Stimulated activated naive CD4-positive, alpha-beta T cell treated with Interleukin-2 at 50 U/mL for 16 hours (primary cell): ENCODE data around the gene EEPD1.
A peak's percentile ranks its signal among the peaks of the same experiment; 100 is the strongest.

Source experiments
- DNase-seq: peaks from one replicate; lab custom pipeline; 2025; lab: John Stamatoyannopoulos, UW

The EEPD1 gene

DNA sequence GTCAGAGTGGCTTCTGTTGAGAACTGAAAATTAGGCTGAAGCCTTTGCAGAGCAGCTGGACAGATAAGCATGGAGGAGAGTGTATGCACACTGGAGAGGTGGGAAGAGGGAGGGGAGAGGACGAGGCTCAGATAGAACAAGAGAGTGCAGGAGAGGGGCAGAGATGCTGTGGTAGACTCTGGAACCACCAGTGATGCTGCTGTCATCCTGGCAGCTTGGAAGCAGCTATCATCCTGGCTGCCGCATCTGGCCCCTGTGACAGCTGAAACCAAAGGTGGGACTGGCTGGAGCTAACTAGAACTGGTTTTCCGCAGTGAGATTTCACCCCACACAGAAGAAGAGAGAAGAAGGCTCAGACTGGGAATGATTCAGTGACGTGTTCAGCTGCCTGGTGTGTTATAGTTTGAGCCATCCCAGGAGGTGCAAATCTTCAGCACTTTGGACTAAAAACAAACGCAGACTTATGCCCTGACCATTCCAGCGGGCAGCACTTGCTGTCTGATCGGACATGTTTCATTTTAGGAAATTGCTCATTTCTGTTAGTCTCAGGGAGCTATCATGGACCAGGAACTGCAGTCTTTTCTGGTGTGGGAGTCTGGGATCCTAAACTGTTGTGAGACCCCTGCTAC is 38.4 kb downstream of the EEPD1 start:
- DNase-seq = no peak

- DNase-seq = no peak
Observed at GRCh38 chr7:36192053-36192824, 39.2 kb downstream of the EEPD1 start.

DNA sequence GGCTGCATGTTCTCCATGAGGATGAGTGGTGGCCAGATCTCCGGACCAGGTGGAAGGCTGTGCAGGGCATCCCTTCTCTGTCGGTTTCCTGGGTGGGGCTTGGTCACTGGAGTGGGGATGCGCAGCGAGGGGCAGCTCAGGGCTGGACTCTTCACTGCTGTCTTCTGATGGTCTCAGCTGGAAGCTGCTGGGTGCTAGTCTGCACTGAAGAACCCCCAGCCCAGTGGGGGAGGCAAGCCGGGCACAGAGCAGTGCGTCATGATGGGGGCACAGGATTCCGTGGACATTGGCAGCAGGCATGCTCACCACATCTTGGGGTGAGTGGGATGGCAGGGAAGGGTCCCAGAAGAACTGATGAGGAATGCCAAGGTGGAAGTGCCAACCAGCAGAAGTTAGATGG is 39.8 kb downstream of the EEPD1 start:
- no peak for DNase-seq

GRCh38 chr7:36198854-36199266 is 45.8 kb downstream of the EEPD1 start:
- DNase-seq = no peak

GRCh38 chr7:36199329-36199728 is 46.3 kb downstream of the EEPD1 start:
- DNase-seq = no peak

DNA sequence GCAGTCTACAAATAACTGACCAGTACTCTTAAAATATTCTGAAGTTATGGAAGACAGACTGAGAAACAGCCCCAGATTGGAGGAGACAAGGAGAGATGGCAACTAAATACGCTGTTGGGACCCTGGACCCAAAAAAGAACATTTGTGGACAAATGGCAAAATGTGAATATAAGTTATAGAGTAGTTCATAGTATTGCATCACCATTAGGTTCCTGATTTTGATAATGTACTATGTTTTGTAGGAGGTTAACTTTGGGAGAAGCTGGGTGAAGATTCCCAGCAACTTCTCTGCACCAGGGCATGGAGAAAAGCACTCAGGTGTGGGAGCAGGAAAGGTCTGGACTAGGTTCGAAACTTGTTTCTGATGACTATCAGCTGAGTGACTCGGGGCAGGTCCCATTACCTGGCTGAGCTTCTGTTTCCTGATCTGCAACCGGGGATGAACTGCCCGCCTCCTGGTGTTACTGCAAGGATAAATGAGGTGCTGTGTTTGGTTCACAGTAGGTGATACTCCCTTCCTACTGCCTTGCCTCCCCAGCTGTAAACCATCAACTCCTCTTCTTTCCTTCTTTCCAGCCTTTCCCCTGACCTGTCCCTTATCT is 48.2 kb downstream of the EEPD1 start:
- no peak for DNase-seq

GRCh38 chr7:36202398-36202797 is 49.3 kb downstream of the EEPD1 start:
- no peak for DNase-seq

- no peak for DNase-seq
Observed at GRCh38 chr7:36203071-36203790, 50.2 kb downstream of the EEPD1 start.

DNA sequence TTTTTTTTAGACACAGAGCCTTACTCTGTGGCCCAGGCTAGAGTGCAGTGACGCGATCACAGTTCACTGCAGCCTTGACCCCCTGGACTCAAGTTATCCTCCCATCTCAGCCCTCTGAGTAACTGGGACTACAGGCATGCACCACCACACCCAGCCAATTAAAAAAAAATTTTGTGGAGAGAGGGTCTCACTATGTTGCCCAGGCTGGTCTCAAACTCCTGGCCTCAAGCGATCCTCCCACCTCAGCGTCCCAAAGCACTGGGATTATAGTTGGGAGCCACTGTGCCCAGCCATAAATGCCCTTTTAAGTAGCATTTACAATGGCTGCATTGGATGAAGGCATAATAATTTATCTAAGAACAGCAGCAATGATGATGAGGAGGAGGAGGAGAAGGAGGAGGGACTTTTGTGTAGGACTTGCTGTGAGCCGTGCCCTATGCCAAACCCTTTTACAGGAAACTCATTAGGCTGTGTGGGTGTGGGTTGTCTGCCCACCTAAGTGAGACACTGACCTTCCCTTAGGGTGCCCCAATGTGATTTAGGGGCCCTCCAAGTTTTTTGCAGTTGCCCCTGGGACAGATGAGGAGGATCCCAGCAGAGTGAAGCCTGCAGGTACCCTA is 51.1 kb downstream of the EEPD1 start:
- no peak for DNase-seq

DNA sequence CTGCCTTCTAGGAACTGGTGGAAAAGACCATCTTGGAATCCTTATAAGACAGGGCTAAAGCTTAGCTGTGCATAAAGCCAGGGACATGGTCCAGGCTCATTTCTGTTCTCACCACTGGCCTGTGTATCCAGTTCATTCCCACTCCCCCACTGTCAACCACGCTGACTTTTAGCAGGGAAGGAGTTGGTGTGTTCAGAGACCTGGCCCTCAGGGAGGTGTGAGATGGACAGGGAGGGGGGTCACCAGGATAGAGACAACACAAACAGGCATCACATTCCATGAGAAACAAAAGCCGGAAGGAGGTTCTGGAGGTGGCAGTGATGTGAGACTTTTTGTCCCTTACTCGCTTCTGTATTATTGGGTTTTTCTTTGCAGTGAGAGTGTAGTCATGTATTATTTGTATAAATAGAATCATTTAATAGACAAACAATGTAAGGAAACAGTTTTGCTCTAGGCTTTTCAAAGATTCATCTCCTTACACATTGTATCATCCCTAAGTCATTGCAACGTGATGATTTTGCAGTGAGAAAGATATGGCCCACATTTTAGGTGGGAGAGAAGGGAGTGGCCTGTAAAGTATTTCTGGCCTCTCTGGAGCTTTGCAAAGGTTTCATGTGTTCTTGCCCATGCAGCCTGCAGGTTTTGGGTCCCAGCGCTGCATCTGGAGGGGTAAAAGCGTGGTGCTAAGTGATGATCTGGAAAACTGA is 52.0 kb downstream of the EEPD1 start:
- DNase-seq = no peak

GRCh38 chr7:36205803-36206202 is 52.7 kb downstream of the EEPD1 start:
- DNase-seq = no peak

DNA sequence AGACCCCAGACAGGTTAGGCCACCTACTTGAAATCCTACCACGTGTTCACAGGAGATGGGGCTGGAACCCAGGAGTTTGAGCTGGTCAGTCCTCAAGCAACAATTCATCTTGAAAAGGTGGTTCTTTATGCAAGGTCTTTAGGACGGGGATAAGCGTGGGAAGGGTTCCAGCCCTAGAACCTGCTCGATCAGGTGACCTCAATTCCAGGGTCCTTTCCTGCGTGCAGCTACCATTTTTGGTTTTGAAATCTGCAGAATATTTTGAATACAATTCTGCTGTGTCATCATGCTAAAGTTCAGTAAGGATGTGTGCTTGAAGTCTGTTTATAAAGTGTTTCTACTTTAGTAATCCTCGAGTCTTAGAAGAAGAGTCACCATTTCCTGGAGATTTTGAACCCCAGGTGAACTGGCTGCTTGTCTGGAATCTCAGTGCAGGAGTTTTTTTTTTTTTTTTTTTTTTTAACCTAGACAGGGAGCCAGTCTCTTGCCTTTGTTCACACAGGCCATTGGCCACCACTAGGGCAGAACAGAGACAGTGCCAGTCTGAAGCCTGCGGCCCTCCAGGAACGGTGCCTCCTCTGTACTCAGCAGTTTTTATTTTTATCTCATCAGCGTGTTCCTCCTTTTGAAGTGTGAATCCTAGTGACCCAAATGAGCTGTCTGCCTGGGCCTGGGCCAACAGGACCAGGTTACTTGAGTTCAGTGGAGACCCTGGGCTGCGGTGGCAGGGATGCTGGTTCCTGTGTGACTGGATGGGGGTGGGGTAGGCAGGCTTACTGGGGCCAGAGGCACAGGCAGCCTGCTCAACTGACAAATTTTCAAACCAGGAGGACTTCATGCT is 54.6 kb downstream of the EEPD1 start:
- no peak for DNase-seq

DNA sequence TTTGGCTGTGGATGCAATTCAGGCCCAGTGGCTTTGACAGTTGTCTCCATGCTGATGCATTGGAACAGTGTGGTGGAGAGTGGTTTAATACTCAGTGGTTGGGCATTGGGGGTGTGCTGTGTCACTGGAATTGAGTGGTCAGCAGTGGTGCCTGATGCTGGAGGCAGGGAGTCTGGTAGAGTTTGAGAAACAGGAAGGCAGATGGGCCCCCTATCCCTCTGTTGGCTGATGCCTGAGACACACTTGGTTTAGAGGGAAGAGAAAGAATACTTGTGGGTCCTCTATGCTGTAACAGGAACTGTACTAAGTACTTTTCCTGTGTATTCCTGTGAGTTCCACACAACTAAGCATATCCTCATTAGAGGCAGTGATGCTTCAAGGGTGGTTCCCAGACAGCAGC is 55.4 kb downstream of the EEPD1 start:
- no peak for DNase-seq

- peak; percentile 9 for DNase-seq
Observed at GRCh38 chr7:36208997-36209813, 56.2 kb downstream of the EEPD1 start.

DNA sequence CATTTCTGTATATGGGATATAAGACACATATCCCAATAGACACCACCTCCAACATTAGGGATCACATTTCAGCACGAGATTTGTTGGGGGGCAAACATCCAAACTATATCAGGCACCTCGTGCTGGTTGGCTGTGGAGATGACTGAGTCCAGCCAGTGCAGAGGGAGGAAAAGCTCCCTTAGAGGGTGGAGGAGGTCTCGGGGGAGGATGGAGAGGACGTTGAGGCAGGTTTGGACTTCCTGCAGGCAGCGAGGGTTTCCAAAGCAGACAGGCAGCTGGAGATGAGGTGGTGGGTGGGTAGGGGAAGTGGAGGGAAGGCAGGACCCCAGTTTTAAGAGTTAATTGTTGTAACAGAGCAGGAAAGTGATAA is 56.7 kb downstream of the EEPD1 start:
- no peak for DNase-seq

DNA sequence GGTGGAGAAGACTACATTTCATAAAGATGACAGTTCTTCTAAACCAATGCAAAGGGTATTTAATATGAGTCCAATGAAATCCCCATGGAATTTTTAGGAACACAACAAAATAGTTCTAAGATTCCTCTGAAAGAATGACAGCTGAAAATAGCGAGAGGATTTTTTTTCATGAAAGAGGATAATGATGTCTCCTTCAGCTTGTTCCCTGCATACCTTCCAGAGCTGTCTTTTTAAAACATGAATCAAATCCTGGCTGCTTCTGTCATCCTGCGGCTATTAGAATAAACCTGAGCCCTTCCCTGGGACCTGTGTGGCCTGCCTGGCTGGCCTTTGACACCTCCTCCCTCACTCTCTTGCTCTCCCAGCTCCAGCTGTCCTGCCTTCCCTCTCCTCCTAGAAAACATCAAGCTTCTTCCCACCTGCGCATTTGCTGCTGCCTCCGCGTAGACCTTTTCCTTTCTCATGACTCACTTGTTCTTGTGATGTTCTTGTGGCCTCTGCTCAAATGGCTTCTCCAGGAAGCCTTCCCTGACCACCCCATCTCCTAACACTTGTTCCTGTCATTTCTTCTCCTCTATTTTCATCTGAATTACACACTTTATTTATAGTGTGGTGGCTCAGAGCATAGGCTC is 57.4 kb downstream of the EEPD1 start:
- no peak for DNase-seq

DNA sequence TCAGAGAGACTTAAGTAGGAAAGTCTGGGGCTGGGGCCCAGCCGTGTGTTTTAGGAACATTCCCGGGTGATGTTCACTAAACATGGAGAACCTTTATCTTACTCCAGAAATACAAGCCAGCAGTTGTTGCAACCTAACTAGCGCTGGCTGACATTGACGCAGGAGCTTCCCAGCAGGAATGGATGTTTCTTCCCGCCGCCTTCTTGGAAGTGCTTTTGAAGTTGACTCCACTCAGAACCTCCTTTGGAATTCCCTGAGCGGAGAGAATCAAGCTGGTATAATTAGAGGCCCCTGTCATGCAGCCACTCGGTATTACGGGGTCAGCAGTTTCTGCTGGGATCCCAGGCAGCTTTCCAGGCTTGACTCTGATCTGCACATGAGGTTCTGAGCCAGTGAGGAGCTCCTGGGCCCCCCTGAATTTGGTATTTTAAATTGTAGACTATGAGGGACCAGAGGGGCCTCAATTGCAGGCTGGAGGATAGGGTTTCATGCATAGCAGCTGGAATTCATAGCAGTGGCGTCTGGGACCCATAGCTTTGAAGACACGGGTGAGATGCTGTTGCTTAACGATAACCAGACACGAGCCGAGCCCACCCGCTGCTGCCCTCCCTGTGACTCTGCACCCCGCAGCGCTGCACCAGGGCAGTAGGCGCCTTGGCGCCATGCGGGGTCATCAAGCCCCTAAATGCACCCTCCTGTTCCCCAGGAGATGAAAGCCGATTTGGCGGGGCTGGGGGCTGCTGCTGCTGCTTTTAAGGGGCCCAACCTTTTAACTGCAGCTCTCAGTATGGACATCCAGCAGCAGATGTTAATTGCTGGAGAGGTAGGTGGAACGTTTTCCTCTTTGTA is 61.8 kb downstream of the EEPD1 start:
- no peak for DNase-seq

GRCh38 chr7:36215457-36215765 is 62.4 kb downstream of the EEPD1 start:
- no peak for DNase-seq
